Omental fat pad (tissue), 4 donors: ENCODE results near the gene NLK. TPM values are rescaled to one million over a fixed set of nuclear protein-coding genes. Genes with fewer than 3 reads are reported as not detected.

Experiments used
- ATAC-seq: fragments of 150-250 bp; one replicate; pipeline ENCODE4 v1.9.1; 2016; ENCODE audit warnings: mild to moderate bottlenecking, moderate library complexity; ENCODE audit not compliant: low FRiP score
- DNase-seq: peaks from one replicate; pipeline ENCODE4 v3.0.0-alpha.2; 2019; ENCODE audit warnings: low spot score
- CTCF ChIP-seq, 3 donors: fragments of 450-650 bp; IDR thresholded peaks; one replicate each; pipeline ENCODE4 v1.5.1; 2016 to 2017; ENCODE audit warnings: antibody characterized with exemption in 3 of 3, mild to moderate bottlenecking in 3 of 3, moderate library complexity in 2 of 3
- total RNA-seq, 4 donors: library from RNA; depleted of rRNA; stranded (reverse); fragments of >200 nt; gene quantifications; one replicate each; pipeline ENCODE4 v1.1.0, GENCODE V29; 2016

NLK gene
- total RNA-seq, 4 donors from 2014 or later, result 15.9 to 32.5 (median 25.0) TPM

DNA sequence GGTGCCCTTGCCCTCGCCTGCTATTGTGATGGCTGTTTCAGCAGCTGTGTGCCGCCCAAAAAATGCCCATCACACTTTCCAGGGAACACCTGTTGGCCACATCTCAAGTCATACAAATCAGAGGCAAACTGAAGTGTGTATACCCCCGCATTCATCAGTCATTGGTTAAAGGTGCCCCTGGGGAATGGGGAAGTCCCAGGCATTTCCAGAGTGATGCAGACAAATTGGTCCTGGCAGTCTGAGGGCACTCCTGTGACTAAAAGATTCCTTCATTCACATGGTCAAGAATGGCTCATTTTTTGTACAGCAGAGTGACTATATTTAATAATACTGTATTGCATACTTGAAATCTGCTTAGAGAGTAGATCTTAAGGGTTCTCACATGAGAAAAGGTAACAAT, 173.6 kb downstream of the NLK start:
- no peak for ATAC-seq
- DNase-seq, result no peak
- TF ChIP-seq CTCF (IDR thresholded peaks at IDR 0.05), result no peak

DNA sequence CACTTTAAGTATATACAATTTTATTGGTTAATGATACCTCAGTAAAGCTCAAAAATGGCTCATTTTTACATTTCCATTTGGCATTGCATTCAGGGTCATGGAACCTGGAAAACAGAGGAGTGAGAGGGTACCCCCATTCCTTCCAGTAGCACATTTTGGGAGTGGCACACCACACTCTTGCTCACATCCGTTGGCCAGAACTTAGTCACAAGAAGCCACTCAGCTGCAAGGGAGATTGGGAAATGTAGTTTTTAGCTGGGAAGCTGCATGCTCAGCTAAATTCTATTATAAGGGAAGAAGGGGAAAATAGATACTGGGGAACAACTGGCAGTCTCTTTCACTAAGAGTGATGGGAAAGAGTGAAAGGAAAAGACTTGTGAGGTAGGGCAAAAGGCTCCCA, 174.1 kb downstream of the NLK start:
- ATAC-seq (no peak), DNase-seq (no peak)
- no peak for TF ChIP-seq CTCF (IDR thresholded peaks at IDR 0.05)

GRCh38 chr17:28219771-28220170, 177.3 kb downstream of the NLK start:
- no peak for ATAC-seq
- DNase-seq, result no peak
- TF ChIP-seq CTCF (IDR thresholded peaks at IDR 0.05), result no peak

- no peak for DNase-seq
- no peak for TF ChIP-seq CTCF (IDR thresholded peaks at IDR 0.05)
- ATAC-seq, result no peak
These were observed 179.4 kb downstream of the NLK start for GRCh38 chr17:28221751-28222414.

DNA sequence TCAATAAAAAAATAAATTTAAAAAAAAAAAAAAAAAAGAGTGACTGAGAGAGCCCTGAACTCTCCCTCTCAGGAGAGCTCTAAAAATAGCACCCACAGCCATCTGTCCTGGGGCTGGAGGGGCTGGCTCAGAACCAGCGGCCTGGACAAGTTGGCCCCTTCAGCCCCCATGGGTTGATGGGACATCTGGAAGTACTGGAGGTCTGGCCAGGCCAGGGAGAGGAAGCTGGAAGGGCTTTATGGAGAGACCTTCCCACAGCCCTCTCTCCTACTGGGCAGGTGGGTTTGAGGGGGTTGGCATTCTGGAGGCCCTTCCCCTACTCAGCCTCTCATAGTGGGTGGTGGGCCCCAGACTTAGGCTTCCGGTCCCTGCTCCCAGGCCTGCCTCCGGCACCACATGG, 182.8 kb downstream of the NLK start:
- TF ChIP-seq CTCF (IDR thresholded peaks at IDR 0.05), result no peak
- ATAC-seq (no peak), DNase-seq (no peak)

DNA sequence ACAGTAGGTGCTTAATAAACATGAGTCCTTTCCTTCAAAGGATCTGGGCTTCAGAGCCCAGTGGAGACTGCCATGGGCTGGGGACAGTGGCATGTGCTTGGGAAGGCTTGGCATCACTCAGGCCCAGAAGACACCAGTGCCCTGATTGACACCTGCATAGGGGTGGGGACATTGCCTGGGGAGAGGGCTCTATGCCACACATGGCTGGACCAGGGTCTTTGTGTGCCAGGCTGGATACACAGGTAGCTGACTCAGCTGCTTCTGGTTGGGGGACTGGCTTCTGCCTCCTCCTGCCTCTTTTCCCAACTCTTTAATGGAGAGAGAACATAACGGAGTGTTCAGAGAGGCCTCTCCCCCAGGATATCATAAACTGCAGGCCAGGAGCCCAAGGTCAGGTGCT, 183.4 kb downstream of the NLK start:
- no peak for TF ChIP-seq CTCF (IDR thresholded peaks at IDR 0.05)
- ATAC-seq (no peak), DNase-seq (no peak)

GRCh38 chr17:28226563-28227315, 184.3 kb downstream of the NLK start:
- no peak for TF ChIP-seq CTCF (IDR thresholded peaks at IDR 0.05)
- ATAC-seq (no peak), DNase-seq (no peak)
